MCF 10A (cell line): ENCODE measurements around the gene KIF5A. TPM values are rescaled to one million over a fixed set of nuclear protein-coding genes. Genes with fewer than 3 reads are reported as not detected.

ENCODE experiments used
- BruUV-seq: library from RNA; stranded (reverse); fragments of 400-500 nt; replicated peaks from 2 replicates; lab custom pipeline; 2021; lab: Mats Ljungman, UMichigan
- CTCF ChIA-PET: fragments of 300-600 bp; sonication (Branson Sonifier 250); formaldehyde crosslinking; extraction: SDS; loops from one replicate; lab custom pipeline; 2021; ENCODE audit warnings: antibody characterized with exemption, inconsistent platforms; lab: Yijun Ruan, JAX
- POLR2A ChIA-PET: fragments of 300-600, 350-650 bp; sonication (Branson Sonifier 250); formaldehyde crosslinking; extraction: SDS; loops from one replicate; lab custom pipeline; 2020; ENCODE audit warnings: antibody characterized with exemption, inconsistent platforms; lab: Yijun Ruan, JAX
- DNase-seq: peaks from one replicate; pipeline ENCODE4 v3.0.0-alpha.2; 2018; ENCODE audit not compliant: unreplicated experiment
- H3K27ac Mint-ChIP-seq: one replicate; pipeline ENCODE4 v1.8.0; 2022; ENCODE audit warnings: mild to moderate bottlenecking, low read depth, mixed read lengths; ENCODE audit not compliant: unreplicated experiment
- H3K27me3 Mint-ChIP-seq: one replicate; pipeline ENCODE4 v1.8.0; 2022; ENCODE audit warnings: mixed read lengths; ENCODE audit not compliant: insufficient read depth, unreplicated experiment
- H3K36me3 Mint-ChIP-seq: one replicate; pipeline ENCODE4 v1.8.0; 2022; ENCODE audit warnings: mild to moderate bottlenecking, moderate library complexity, mixed read lengths; ENCODE audit not compliant: insufficient read depth, unreplicated experiment
- H3K4me1 Mint-ChIP-seq: one replicate; pipeline ENCODE4 v1.8.0; 2022; ENCODE audit warnings: mixed read lengths; ENCODE audit not compliant: insufficient read depth, unreplicated experiment
- H3K4me3 Mint-ChIP-seq: one replicate; pipeline ENCODE4 v1.8.0; 2022; ENCODE audit warnings: mild to moderate bottlenecking, moderate library complexity, mixed read lengths; ENCODE audit not compliant: unreplicated experiment
- H3K9me3 Mint-ChIP-seq: one replicate; pipeline ENCODE4 v1.8.0; 2022; ENCODE audit warnings: mixed read lengths; ENCODE audit not compliant: unreplicated experiment
- CTCF ChIP-seq: fragments of 200-600 bp; IDR thresholded peaks from one replicate; pipeline ENCODE4 v1.8.0; 2022; ENCODE audit warnings: antibody characterized with exemption, mild to moderate bottlenecking; ENCODE audit not compliant: unreplicated experiment
- intact Hi-C: fragments of 100-400 bp; cut with micrococcal nuclease; formaldehyde crosslinking; loops from 2 replicates; pipeline ENCODE4 v1.14.1; 2022
- total RNA-seq: library from RNA; stranded (reverse); gene quantifications from 2 replicates; pipeline ENCODE4 v1.2.3, GENCODE V29; 2022

KIF5A gene
- total RNA-seq, 1 experiment from 2014 or later, result 0.56 TPM

GRCh38 chr12:57523706-57524614 lies 25.9 kb upstream of the KIF5A start:
- Mint-ChIP-seq H3K4me3 (peak overlapping the region; percentile 90), H3K4me1 (peaks cover 21% of the 10 kb centered on the region), H3K9me3 (no peaks in the 10 kb centered on the region), H3K27me3 (no peaks in the 10 kb centered on the region), H3K36me3 (peaks cover 72% of the 10 kb centered on the region), H3K27ac (peak overlapping the region; percentile 10)
- BruUV-seq, result no TSS peak
- POLR2A ChIA-PET, result interaction anchor here (0.7 to 3.0 kb wide), 15 partner anchors 8 to 413 kb away, joined by 3 to 34 read pairs (median 5); partner anchors contain the start of genes CYP27B1, DCTN2, MARS1 and OS9
- DNase-seq, result no peak
- intact Hi-C loops, result no loop called here
- no peak for TF ChIP-seq CTCF
- CTCF ChIA-PET, result interaction anchor here (0.5 to 1.5 kb wide), 8 partner anchors 8 to 203 kb away, joined by 3 to 6 read pairs (median 4); no protein-coding TSS in a partner anchor

GRCh38 chr12:57524814-57525614 lies 24.8 kb upstream of the KIF5A start:
- DNase-seq, result no peak
- ChIA-PET POLR2A (interaction anchor here (0.6 to 3.0 kb wide), 7 partner anchors 7 to 67 kb away, joined by 4 to 34 read pairs (median 7); partner anchors contain the start of genes DCTN2 and PIP4K2C), CTCF (interaction anchor here (0.6 to 1.5 kb wide), 6 partner anchors 7 to 206 kb away, joined by 3 to 6 read pairs (median 4); no protein-coding TSS in a partner anchor)
- BruUV-seq, result no TSS peak
- peak overlapping the region; percentile 90 for H3K4me3 Mint-ChIP-seq
- no peaks in the 10 kb centered on the region for H3K9me3 Mint-ChIP-seq
- H3K36me3 Mint-ChIP-seq, result peaks cover 72% of the 10 kb centered on the region
- H3K27me3 Mint-ChIP-seq, result no peaks in the 10 kb centered on the region
- intact Hi-C loops, result no loop called here
- H3K4me1 Mint-ChIP-seq, result peaks cover 15% of the 10 kb centered on the region
- H3K27ac Mint-ChIP-seq, result peak overlapping the region; percentile 10
- no peak for TF ChIP-seq CTCF

GRCh38 chr12:57525615-57526383 lies 24.0 kb upstream of the KIF5A start:
- no TSS peak for BruUV-seq
- no peak overlapping the region for H3K27ac Mint-ChIP-seq
- ChIA-PET CTCF (interaction anchor here (0.5 to 1.3 kb wide), 5 partner anchors 13 to 1525 kb away, joined by 3 read pairs; no protein-coding TSS in a partner anchor), POLR2A (interaction anchor here (0.6 to 3.0 kb wide), 3 partner anchors 10 to 20 kb away, joined by 4 to 34 read pairs (median 6); partner anchors contain the start of gene DCTN2)
- no peaks in the 10 kb centered on the region for H3K9me3 Mint-ChIP-seq
- H3K27me3 Mint-ChIP-seq, result no peaks in the 10 kb centered on the region
- intact Hi-C loops, result no loop called here
- TF ChIP-seq CTCF, result no peak
- H3K4me3 Mint-ChIP-seq, result no peak overlapping the region
- H3K4me1 Mint-ChIP-seq, result peaks cover 15% of the 10 kb centered on the region
- peaks cover 72% of the 10 kb centered on the region for H3K36me3 Mint-ChIP-seq
- no peak for DNase-seq
